ENCODE measurements around the gene PPFIA1.
A peak's percentile ranks its signal among the peaks of the same experiment; 100 is the strongest.

Gene PPFIA1

GRCh38 chr11:70319396-70320076 is 49.0 kb downstream of the PPFIA1 start:
- H3K36me3 ChIP-seq (ENCODE audit: insufficient read depth, low read length): peaks cover 39% of the 10 kb centered on the region

GRCh38 chr11:70322666-70323065 is 52.2 kb downstream of the PPFIA1 start:
- no peak overlapping the region for H3K9ac ChIP-seq (ENCODE audit: insufficient read length)
- no peak for DNase-seq (ENCODE audit: low read depth, low spot score)
- TF ChIP-seq POLR2AphosphoS5 (IDR thresholded peaks at IDR 0.05; ENCODE audit: borderline replicate concordance, low read depth, low read length): no peak
- TF ChIP-seq FOXP2 (optimal IDR thresholded peaks at IDR 0.05; ENCODE audit: control extremely low read depth, extremely low read length, insufficient read depth): no peak
- TF ChIP-seq EZH2 (IDR thresholded peaks at IDR 0.05): no peak
- no peak overlapping the region for H3K27ac ChIP-seq
- peaks cover 49% of the 10 kb centered on the region for H3K36me3 ChIP-seq (ENCODE audit: insufficient read depth, low read length)
- H3K4me3 ChIP-seq: no peak overlapping the region
- H3K9me3 ChIP-seq (ENCODE audit: low read depth, low read length): no peaks in the 10 kb centered on the region

More at GRCh38 chr11:70319396-70320076, 49.0 kb downstream of the PPFIA1 start:
- H3K9ac ChIP-seq (ENCODE audit: insufficient read length): no peak overlapping the region
- DNase-seq (ENCODE audit: low read depth, low spot score): no peak
- TF ChIP-seq FOXP2 (optimal IDR thresholded peaks at IDR 0.05; ENCODE audit: control extremely low read depth, extremely low read length, insufficient read depth) (no peak), EZH2 (IDR thresholded peaks at IDR 0.05) (no peak), POLR2AphosphoS5 (IDR thresholded peaks at IDR 0.05; ENCODE audit: borderline replicate concordance, low read depth, low read length) (no peak)
- H3K4me3 ChIP-seq: no peak overlapping the region
- no peaks in the 10 kb centered on the region for H3K9me3 ChIP-seq (ENCODE audit: low read depth, low read length)
- H3K27ac ChIP-seq: no peak overlapping the region

- Histone ChIP-seq H3K9ac (ENCODE audit: insufficient read length) (no peak overlapping the region), H3K36me3 (ENCODE audit: insufficient read depth, low read length) (peaks cover 48% of the 10 kb centered on the region), H3K27ac (no peak overlapping the region), H3K4me3 (no peak overlapping the region), H3K9me3 (ENCODE audit: low read depth, low read length) (no peaks in the 10 kb centered on the region)
- no peak for DNase-seq (ENCODE audit: low read depth, low spot score)
- no peak for TF ChIP-seq POLR2AphosphoS5 (IDR thresholded peaks at IDR 0.05; ENCODE audit: borderline replicate concordance, low read depth, low read length)
- no peak for TF ChIP-seq FOXP2 (optimal IDR thresholded peaks at IDR 0.05; ENCODE audit: control extremely low read depth, extremely low read length, insufficient read depth)
- TF ChIP-seq EZH2 (IDR thresholded peaks at IDR 0.05): no peak
These were observed 53.3 kb downstream of the PPFIA1 start for GRCh38 chr11:70323806-70324205.

- TF ChIP-seq POLR2AphosphoS5 (IDR thresholded peaks at IDR 0.05; ENCODE audit: borderline replicate concordance, low read depth, low read length) (no peak), FOXP2 (optimal IDR thresholded peaks at IDR 0.05; ENCODE audit: control extremely low read depth, extremely low read length, insufficient read depth) (no peak)
- no peak overlapping the region for H3K27ac ChIP-seq
- H3K36me3 ChIP-seq (ENCODE audit: insufficient read depth, low read length): peaks cover 49% of the 10 kb centered on the region
- no peak overlapping the region for H3K9ac ChIP-seq (ENCODE audit: insufficient read length)
- H3K9me3 ChIP-seq (ENCODE audit: low read depth, low read length): no peaks in the 10 kb centered on the region
- no peak overlapping the region for H3K4me3 ChIP-seq
- no peak for DNase-seq (ENCODE audit: low read depth, low spot score)
These were observed 54.1 kb downstream of the PPFIA1 start for GRCh38 chr11:70324376-70325115.

- no peak overlapping the region for H3K9ac ChIP-seq (ENCODE audit: insufficient read length)
- H3K4me3 ChIP-seq: peak overlapping the region; percentile 49
- no peaks in the 10 kb centered on the region for H3K9me3 ChIP-seq (ENCODE audit: low read depth, low read length)
- TF ChIP-seq FOXP2 (optimal IDR thresholded peaks at IDR 0.05; ENCODE audit: control extremely low read depth, extremely low read length, insufficient read depth): no peak
- TF ChIP-seq POLR2AphosphoS5 (IDR thresholded peaks at IDR 0.05; ENCODE audit: borderline replicate concordance, low read depth, low read length): no peak
- no peak for TF ChIP-seq EZH2 (IDR thresholded peaks at IDR 0.05)
- H3K36me3 ChIP-seq (ENCODE audit: insufficient read depth, low read length): peaks cover 54% of the 10 kb centered on the region
- no peak for DNase-seq (ENCODE audit: low read depth, low spot score)
- H3K27ac ChIP-seq: peak overlapping the region; percentile 84
These were observed 55.3 kb downstream of the PPFIA1 start for GRCh38 chr11:70325824-70326223.

GRCh38 chr11:70326365-70326811 is 55.9 kb downstream of the PPFIA1 start:
- peak; percentile 59 for DNase-seq (ENCODE audit: low read depth, low spot score)
- peaks cover 53% of the 10 kb centered on the region for H3K36me3 ChIP-seq (ENCODE audit: insufficient read depth, low read length)

GRCh38 chr11:70326833-70327232 is 56.3 kb downstream of the PPFIA1 start:
- DNase-seq (ENCODE audit: low read depth, low spot score): no peak
- H3K36me3 ChIP-seq (ENCODE audit: insufficient read depth, low read length): peaks cover 57% of the 10 kb centered on the region
- no peak overlapping the region for H3K9ac ChIP-seq (ENCODE audit: insufficient read length)
- H3K4me3 ChIP-seq: peak overlapping the region; percentile 49
- peak overlapping the region; percentile 84 for H3K27ac ChIP-seq
- no peaks in the 10 kb centered on the region for H3K9me3 ChIP-seq (ENCODE audit: low read depth, low read length)
- no peak for TF ChIP-seq FOXP2 (optimal IDR thresholded peaks at IDR 0.05; ENCODE audit: control extremely low read depth, extremely low read length, insufficient read depth)
- TF ChIP-seq EZH2 (IDR thresholded peaks at IDR 0.05): no peak
- TF ChIP-seq POLR2AphosphoS5 (IDR thresholded peaks at IDR 0.05; ENCODE audit: borderline replicate concordance, low read depth, low read length): no peak

More at GRCh38 chr11:70326365-70326811, 55.9 kb downstream of the PPFIA1 start:
- H3K9ac ChIP-seq (ENCODE audit: insufficient read length): no peak overlapping the region
- H3K27ac ChIP-seq: peak overlapping the region; percentile 84
- H3K9me3 ChIP-seq (ENCODE audit: low read depth, low read length): no peaks in the 10 kb centered on the region
- TF ChIP-seq POLR2AphosphoS5 (IDR thresholded peaks at IDR 0.05; ENCODE audit: borderline replicate concordance, low read depth, low read length) (no peak), FOXP2 (optimal IDR thresholded peaks at IDR 0.05; ENCODE audit: control extremely low read depth, extremely low read length, insufficient read depth) (no peak), EZH2 (IDR thresholded peaks at IDR 0.05) (no peak)
- H3K4me3 ChIP-seq: peak overlapping the region; percentile 49

- Histone ChIP-seq H3K36me3 (ENCODE audit: insufficient read depth, low read length) (peaks cover 64% of the 10 kb centered on the region), H3K9ac (ENCODE audit: insufficient read length) (no peak overlapping the region), H3K4me3 (no peak overlapping the region), H3K9me3 (ENCODE audit: low read depth, low read length) (no peaks in the 10 kb centered on the region), H3K27ac (no peak overlapping the region)
- no peak for TF ChIP-seq EZH2 (IDR thresholded peaks at IDR 0.05)
- no peak for TF ChIP-seq POLR2AphosphoS5 (IDR thresholded peaks at IDR 0.05; ENCODE audit: borderline replicate concordance, low read depth, low read length)
- TF ChIP-seq FOXP2 (optimal IDR thresholded peaks at IDR 0.05; ENCODE audit: control extremely low read depth, extremely low read length, insufficient read depth): no peak
- no peak for DNase-seq (ENCODE audit: low read depth, low spot score)
These were observed 57.2 kb downstream of the PPFIA1 start for GRCh38 chr11:70327717-70328116.

Measured in SK-N-MC (cell line).